ENCODE results near the gene RCC2. TPM values are rescaled to one million over a fixed set of nuclear protein-coding genes. Genes with fewer than 3 reads are reported as not detected.

RCC2 gene
- total RNA-seq, 1 experiment from 2014 or later, result 82.7 TPM

GRCh38 chr1:17432412-17432811 is 7.1 kb downstream of the RCC2 start:
- DNase-seq, result no peak
- ChIA-PET POLR2A (ENCODE audit: unreplicated experiment) (no interaction called here), CTCF (no interaction called here)
- Histone ChIP-seq H3K27ac (ENCODE audit: low read length) (no peak overlapping the region), H3K9me2 (replicated peaks; ENCODE audit: low read length) (no peaks in the 10 kb centered on the region), H3K9ac (ENCODE audit: low read length) (no peak overlapping the region), H3K36me3 (ENCODE audit: low read depth, low read length) (peaks cover 56% of the 10 kb centered on the region), H3K4me1 (ENCODE audit: insufficient read depth, low read length) (peaks cover 11% of the 10 kb centered on the region), H3K27me3 (ENCODE audit: low read length) (no peaks in the 10 kb centered on the region), H3K4me3 (ENCODE audit: low read length) (no peak overlapping the region), H2AFZ (ENCODE audit: low read length) (no peak overlapping the region), H3F3A (ENCODE audit: low read length, unreplicated experiment) (no peaks in the 10 kb centered on the region), H3K4me2 (ENCODE audit: low read length) (no peak overlapping the region), H3K79me2 (ENCODE audit: low read length) (peaks cover 96% of the 10 kb centered on the region), H3K9me3 (ENCODE audit: low read length) (no peaks in the 10 kb centered on the region), H4K20me1 (ENCODE audit: low read length) (peaks cover 65% of the 10 kb centered on the region)
- intact Hi-C loops (cut with micrococcal nuclease), result no loop called here
- TF ChIP-seq EZH2phosphoT487 (IDR thresholded peaks at IDR 0.05; ENCODE audit: borderline replicate concordance, low read length), result no peak
- TF ChIP-seq EZH2 (IDR thresholded peaks at IDR 0.05; ENCODE audit: low read length, unreplicated experiment), result no peak
- no peak for TF ChIP-seq CTCF (conservative IDR thresholded peaks at IDR 0.05; ENCODE audit: low read depth, low read length)
- no peak for ATAC-seq
- no TSS peak for BruUV-seq (replicated peaks)

DNA sequence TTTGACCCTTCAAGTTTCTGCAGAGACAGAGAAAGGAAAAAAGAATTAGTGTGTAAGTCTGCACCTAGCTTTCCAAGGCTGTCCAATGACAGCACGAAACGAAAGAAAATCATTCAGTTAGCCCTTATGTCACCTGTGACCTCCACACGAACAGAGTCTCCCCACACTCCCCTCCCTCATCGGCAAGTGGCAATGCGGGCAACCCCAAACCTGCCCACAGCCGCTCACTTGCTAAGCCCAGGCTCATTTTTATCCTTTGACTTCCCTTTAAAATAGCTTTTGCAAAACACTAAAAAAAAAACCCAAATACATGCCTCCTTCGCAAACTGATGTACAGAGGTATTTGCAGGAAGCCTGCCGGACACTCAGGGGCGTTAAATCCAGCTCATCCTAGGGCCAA is 10.3 kb downstream of the RCC2 start:
- no peak overlapping the region for H3K4me3 ChIP-seq (ENCODE audit: low read length)
- no peaks in the 10 kb centered on the region for H3K4me1 ChIP-seq (ENCODE audit: insufficient read depth, low read length)
- H3F3A ChIP-seq (ENCODE audit: low read length, unreplicated experiment), result no peaks in the 10 kb centered on the region
- ChIA-PET CTCF (no interaction called here), POLR2A (ENCODE audit: unreplicated experiment) (no interaction called here)
- ATAC-seq (no peak), DNase-seq (no peak)
- no peaks in the 10 kb centered on the region for H3K9me3 ChIP-seq (ENCODE audit: low read length)
- H4K20me1 ChIP-seq (ENCODE audit: low read length), result peaks cover 35% of the 10 kb centered on the region
- H3K27me3 ChIP-seq (ENCODE audit: low read length), result no peaks in the 10 kb centered on the region
- H3K27ac ChIP-seq (ENCODE audit: low read length), result no peak overlapping the region
- intact Hi-C loops (cut with micrococcal nuclease), result no loop called here
- peaks cover 92% of the 10 kb centered on the region for H3K79me2 ChIP-seq (ENCODE audit: low read length)
- TF ChIP-seq CTCF (conservative IDR thresholded peaks at IDR 0.05; ENCODE audit: low read depth, low read length) (no peak), EZH2 (IDR thresholded peaks at IDR 0.05; ENCODE audit: low read length, unreplicated experiment) (no peak), EZH2phosphoT487 (IDR thresholded peaks at IDR 0.05; ENCODE audit: borderline replicate concordance, low read length) (no peak)
- peaks cover 62% of the 10 kb centered on the region for H3K36me3 ChIP-seq (ENCODE audit: low read depth, low read length)
- H3K4me2 ChIP-seq (ENCODE audit: low read length), result no peak overlapping the region
- H3K9ac ChIP-seq (ENCODE audit: low read length), result no peak overlapping the region
- BruUV-seq (replicated peaks), result no TSS peak
- H3K9me2 ChIP-seq (replicated peaks; ENCODE audit: low read length), result no peaks in the 10 kb centered on the region
- no peak overlapping the region for H2AFZ ChIP-seq (ENCODE audit: low read length)

GRCh38 chr1:17427696-17428660 is 11.5 kb downstream of the RCC2 start:
- H3K9me2 ChIP-seq (replicated peaks; ENCODE audit: low read length), result no peaks in the 10 kb centered on the region
- H3K79me2 ChIP-seq (ENCODE audit: low read length), result peaks cover 90% of the 10 kb centered on the region
- ChIA-PET POLR2A (ENCODE audit: unreplicated experiment) (no interaction called here), CTCF (no interaction called here)
- intact Hi-C loops (cut with micrococcal nuclease), result no loop called here
- TF ChIP-seq EZH2phosphoT487 (IDR thresholded peaks at IDR 0.05; ENCODE audit: borderline replicate concordance, low read length) (no peak), CTCF (conservative IDR thresholded peaks at IDR 0.05; ENCODE audit: low read depth, low read length) (no peak), EZH2 (IDR thresholded peaks at IDR 0.05; ENCODE audit: low read length, unreplicated experiment) (no peak)
- BruUV-seq (replicated peaks), result no TSS peak
- H4K20me1 ChIP-seq (ENCODE audit: low read length), result peaks cover 32% of the 10 kb centered on the region; the same call in 1 of the 2 replicates
- H3K27me3 ChIP-seq (ENCODE audit: low read length), result no peaks in the 10 kb centered on the region
- no peaks in the 10 kb centered on the region for H3K9me3 ChIP-seq (ENCODE audit: low read length)
- no peak overlapping the region for H3K4me2 ChIP-seq (ENCODE audit: low read length)
- H3K36me3 ChIP-seq (ENCODE audit: low read depth, low read length), result peaks cover 61% of the 10 kb centered on the region
- H3K4me3 ChIP-seq (ENCODE audit: low read length), result no peak overlapping the region
- H3K27ac ChIP-seq (ENCODE audit: low read length), result no peak overlapping the region
- H2AFZ ChIP-seq (ENCODE audit: low read length), result no peak overlapping the region
- H3F3A ChIP-seq (ENCODE audit: low read length, unreplicated experiment), result no peaks in the 10 kb centered on the region
- no peaks in the 10 kb centered on the region for H3K4me1 ChIP-seq (ENCODE audit: insufficient read depth, low read length)
- ATAC-seq (no peak), DNase-seq (no peak)
- H3K9ac ChIP-seq (ENCODE audit: low read length), result no peak overlapping the region

Measured in PC-3 (cell line).